Astrocyte of the cerebellum (primary cell): ENCODE results near the gene SLMAP.

Experiments used
- DNase-seq: peaks from one replicate; pipeline ENCODE4 v3.0.0-alpha.2; 2011; ENCODE audit warnings: low read depth
- H3K4me3 ChIP-seq: 2 replicates; pipeline ENCODE4 v1.5.1; 2011; ENCODE audit warnings: mild to moderate bottlenecking, low read depth, low read length, moderate library complexity
- in situ Hi-C: cut with HindIII; loops from 2 replicates; pipeline ENCODE4 v1.10.0; 2017; ENCODE audit warnings: low sequenced_read_pairs
- TF ChIP-seq, protein P1 (sequence below): IDR thresholded peaks from 2 replicates; pipeline ENCODE4 v1.5.1; 2012; ENCODE audit warnings: low read length, low read depth, moderate library complexity, mild to moderate bottlenecking; ENCODE audit errors: missing control alignments

Gene SLMAP

DNA sequence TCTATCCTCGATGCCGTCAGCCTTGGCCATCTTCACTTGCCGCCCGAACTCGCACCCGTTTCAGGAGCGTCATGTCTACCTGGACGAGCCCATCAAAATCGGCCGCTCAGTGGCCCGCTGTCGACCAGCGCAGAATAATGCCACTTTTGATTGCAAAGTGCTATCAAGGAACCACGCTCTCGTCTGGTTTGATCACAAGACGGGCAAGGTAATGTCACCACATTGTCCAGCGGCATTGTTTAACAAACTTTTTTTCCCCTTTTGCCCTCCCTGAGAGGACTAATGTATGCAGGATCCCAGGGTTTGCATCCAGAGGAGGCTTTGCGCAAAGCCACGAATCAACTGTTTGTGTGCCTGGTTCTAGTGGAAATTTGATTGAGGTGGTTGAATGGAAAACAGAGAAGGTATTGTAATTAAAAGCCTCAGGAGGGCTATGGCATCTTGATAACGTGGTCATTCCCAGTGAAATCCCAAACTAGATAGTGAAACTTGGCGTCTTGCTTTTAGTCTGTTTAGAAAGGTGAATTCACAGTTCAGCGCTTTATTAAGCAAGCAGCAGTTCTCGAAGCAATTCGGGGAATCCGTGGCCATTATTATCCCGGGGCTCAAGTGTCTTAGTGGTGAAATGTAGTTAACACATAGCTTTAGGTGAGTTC is 1.7 kb downstream of the SLMAP start:
- no peak for DNase-seq
- in situ Hi-C loops: no loop called here
- TF ChIP-seq, protein P1, sequence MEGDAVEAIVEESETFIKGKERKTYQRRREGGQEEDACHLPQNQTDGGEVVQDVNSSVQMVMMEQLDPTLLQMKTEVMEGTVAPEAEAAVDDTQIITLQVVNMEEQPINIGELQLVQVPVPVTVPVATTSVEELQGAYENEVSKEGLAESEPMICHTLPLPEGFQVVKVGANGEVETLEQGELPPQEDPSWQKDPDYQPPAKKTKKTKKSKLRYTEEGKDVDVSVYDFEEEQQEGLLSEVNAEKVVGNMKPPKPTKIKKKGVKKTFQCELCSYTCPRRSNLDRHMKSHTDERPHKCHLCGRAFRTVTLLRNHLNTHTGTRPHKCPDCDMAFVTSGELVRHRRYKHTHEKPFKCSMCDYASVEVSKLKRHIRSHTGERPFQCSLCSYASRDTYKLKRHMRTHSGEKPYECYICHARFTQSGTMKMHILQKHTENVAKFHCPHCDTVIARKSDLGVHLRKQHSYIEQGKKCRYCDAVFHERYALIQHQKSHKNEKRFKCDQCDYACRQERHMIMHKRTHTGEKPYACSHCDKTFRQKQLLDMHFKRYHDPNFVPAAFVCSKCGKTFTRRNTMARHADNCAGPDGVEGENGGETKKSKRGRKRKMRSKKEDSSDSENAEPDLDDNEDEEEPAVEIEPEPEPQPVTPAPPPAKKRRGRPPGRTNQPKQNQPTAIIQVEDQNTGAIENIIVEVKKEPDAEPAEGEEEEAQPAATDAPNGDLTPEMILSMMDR: no peak
- H3K4me3 ChIP-seq: peak overlapping the region; percentile 74

DNA sequence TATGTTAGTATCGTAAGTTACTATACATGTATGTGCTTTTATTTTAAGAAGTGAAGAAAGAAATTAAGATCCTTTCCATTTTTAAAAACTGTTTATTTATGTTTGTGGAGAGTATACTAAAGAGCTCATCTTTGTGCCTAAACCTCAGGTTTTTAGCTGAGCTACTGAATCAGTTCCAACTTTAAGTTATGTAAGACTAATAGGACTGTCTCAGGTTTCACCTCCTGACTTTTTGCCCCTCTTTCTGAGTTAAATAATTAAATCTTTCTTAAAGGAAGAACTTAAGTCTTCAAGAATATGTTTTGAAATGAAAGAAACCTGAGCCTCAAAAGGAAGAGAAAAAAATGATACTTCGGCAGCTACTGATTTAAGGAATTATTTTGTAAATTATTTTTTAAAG is 2.6 kb downstream of the SLMAP start:
- TF ChIP-seq, protein P1: no peak
- H3K4me3 ChIP-seq: peak overlapping the region; percentile 74
- in situ Hi-C loops: no loop called here
- no peak for DNase-seq

DNA sequence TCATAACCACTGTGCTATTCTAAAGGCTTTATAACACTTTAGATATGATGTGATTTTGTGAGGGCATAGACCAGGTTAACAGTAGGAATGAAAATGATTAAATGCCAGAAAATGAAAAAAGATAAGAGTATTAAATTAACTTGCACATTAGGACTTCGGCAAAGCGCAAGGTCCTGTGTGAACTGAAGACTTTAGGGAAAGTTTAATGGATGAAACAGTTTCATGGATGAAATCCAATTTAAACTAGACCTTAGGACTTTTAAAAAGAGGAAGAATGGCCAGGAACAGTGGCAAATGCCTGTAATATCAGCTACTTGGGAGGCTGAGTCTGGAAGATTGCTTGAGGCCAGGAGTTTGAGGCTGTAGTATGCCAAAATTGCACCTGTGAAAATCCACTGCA is 8.7 kb downstream of the SLMAP start:
- TF ChIP-seq, protein P1: no peak
- H3K4me3 ChIP-seq: no peak overlapping the region
- no peak for DNase-seq
- in situ Hi-C loops: no loop called here

DNA sequence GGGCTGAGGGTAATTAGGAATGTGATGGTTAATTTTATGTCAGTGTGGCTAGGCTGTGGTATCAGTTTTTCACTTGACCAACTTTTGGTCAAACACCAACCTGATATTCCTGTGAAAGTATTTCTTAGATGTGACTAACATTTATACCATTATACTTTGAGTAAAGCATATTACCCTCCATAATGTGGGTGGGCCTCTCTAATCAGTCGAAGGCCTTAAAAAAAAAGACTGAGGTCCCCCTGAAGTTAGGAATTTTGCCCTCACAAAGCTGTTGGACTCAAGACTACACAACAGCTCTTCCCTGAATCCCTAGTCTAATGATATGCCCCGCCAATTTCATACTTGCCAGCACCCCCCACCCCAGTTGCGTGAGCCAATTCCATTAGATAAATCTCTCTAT is 12.5 kb downstream of the SLMAP start:
- no peak for DNase-seq
- in situ Hi-C loops: no loop called here
- TF ChIP-seq, protein P1: no peak
- H3K4me3 ChIP-seq: no peak overlapping the region

DNA sequence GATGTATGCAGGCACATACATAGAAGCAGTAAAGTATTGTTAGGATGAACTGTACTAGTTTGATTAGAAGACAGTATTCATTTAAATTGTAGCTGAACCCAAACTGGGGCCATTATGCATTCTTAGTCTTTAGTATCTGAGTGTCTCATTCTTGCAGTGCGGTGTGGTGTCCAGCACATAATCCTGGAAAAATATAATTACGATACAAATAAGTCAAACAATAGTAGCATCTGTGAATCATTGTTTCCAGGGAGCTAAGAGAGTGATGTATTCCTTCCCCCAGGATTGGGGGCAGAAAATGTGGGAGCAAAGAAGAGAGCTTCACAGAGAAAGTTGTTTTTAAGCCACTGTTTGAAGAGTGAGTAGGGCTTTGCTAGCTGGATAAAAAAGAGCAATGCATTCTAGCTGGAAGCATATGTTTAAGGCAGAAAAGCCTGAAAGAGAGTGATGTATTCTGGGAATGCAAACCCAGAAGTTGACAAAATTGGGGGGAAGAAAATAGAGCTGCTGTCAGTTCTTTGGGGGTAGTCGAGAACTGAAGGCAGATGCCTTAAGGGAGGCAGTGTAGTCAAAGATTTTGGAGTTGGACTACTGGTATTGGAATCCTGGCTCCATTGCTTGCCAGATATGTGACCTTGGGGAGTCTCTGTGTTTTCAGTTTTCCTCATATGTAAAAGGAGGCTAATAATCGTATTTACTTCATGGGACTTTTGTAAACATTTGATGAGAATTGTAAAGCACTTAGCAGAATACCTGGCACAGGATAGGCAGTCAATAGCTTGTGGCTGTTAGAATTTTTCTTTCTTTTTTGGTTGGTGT is 14.1 kb downstream of the SLMAP start:
- in situ Hi-C loops: no loop called here
- TF ChIP-seq, protein P1: no peak
- H3K4me3 ChIP-seq: no peak overlapping the region
- no peak for DNase-seq

DNA sequence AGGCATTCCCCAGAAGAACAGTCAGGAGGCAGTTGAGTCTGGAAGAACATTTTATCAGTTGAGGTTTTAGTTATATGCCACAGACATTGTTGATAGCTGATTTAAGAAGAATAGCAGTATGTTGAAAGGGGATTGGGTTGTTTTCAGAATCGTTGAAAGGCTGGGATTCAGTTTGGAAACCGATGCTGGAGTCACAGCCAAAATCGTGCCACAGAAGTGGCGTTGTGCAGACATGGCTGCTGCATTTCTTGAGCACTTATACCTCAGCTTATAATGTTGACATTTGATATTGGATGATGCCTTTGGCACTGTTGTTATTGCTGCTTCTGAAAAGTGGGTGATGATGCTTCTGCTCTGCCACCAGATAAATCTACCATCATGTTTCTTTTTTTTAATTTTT is 16.1 kb downstream of the SLMAP start:
- DNase-seq: no peak
- TF ChIP-seq, protein P1: no peak
- H3K4me3 ChIP-seq: no peak overlapping the region
- in situ Hi-C loops: no loop called here
